Activated CD4-positive, alpha-beta T cell treated with anti-CD3 and anti-CD28 coated beads, Interleukin-2, amount 50 U/mL, for 16 hours (primary cell): ENCODE data around the gene THEM4.
"Not testable (repeated sequence)": the region's sequence is repeated elsewhere in the genome, so short reads cannot be mapped to it uniquely, and the experiment has no call there.

Experiments used
- DNase-seq: peaks from one replicate; pipeline ENCODE4 v3.0.0-alpha.2; 2020

The THEM4 gene

DNA sequence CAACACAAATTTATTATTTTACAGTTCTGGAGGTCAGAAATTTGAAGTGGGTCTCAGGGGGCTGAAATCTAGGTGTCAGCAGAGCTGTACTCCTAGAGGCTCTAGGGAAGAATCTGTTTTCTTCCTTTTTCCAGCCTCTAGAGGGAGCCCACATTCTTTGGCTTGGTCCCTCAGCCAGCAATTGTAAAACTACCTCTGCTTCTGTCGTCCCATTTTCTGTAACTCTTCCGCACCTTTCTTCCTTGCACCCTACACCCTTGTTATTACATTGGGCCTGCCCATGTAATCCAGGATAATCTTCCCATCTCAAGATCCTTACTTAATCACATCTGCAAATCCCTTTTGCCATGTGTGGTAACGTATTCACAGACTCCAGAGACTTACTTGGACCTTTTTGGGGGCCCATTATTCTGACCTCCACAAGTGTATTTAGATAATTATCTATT is 24.8 kb upstream of the THEM4 start:
- DNase-seq, result peak; percentile 77

DNA sequence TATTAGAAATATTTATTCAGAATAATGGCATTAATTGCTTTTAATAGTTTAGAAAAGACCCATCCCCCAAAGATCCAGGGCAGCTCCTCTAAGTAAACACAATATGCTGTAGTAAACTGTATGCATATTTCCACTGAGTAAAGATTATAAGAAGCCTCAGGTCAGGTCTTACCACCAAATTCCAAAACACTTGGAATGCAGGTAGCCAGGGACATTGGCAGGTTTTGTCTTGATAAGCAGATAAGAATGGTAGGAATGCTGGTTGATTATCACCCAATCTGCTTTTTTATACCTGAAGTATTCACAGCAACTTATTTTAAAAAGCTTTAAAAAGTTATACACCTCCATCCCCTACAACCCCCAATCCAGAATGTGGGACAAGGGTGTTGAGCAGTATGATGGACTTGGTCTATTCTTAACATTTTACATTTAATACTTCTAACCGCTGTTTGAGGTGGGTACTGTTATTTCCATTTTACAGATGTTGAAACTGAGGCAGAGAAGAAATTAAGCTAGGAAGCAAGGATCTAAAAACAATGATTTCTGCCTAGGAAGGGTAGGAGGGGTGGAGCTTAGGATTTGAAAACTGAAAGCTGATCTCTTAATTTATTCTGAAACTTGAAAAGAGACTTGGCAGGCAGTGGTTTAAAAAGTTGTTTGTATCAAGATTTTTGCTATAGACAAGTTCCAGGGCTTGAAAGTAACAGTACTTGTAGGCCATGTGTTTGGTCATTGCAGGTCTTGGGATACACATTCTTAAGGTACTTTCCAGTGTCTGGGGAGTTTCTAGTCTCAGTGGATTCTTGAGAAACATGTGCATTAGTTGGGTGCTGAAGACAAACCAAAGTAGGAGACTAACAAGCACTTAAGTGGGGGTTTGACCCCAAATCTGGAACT is 15.6 kb upstream of the THEM4 start:
- DNase-seq, result no peak

DNA sequence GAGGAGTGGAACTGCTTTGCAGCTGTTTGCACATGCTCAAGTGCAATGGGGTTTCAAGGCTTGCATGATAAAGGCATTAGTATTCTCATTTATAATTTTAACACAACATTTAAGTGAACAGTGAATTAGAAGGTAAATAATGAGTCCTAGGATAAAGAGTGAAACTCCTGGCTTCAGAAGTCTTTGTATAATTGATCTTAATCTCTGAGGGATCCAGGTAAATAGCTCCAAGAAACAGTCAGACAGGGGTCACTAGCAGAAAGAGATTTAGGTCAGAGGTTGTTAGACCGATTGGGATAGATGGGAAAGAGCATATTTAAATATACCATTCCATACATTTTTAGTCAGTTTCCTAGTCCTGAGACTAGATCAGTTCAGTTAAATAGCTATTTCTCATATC is 14.1 kb upstream of the THEM4 start:
- no peak for DNase-seq

- no peak for DNase-seq
Measured at GRCh38 chr1:151920149-151920548, 10.8 kb upstream of the THEM4 start.

GRCh38 chr1:151918819-151919610 is 9.7 kb upstream of the THEM4 start:
- DNase-seq, result no peak

DNA sequence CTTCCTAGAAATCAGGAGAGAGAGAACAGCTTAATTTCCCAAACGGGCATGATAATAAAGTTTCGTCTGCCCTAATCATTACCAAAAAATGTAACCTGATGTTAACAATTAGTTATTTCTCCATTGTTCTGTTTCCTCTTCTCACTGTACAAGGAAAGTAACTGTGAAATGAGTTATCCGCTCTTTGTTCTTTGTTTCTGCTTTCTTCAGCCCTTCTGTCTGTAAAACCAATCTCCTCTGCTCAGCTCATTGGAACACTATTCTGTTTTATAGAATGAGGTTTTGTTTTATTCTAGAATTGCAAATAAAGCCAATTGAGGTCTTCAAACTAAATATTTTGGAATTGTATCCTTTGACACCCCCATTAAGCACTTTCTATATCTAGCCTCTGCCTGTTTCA is 8.8 kb upstream of the THEM4 start:
- no peak for DNase-seq

DNA sequence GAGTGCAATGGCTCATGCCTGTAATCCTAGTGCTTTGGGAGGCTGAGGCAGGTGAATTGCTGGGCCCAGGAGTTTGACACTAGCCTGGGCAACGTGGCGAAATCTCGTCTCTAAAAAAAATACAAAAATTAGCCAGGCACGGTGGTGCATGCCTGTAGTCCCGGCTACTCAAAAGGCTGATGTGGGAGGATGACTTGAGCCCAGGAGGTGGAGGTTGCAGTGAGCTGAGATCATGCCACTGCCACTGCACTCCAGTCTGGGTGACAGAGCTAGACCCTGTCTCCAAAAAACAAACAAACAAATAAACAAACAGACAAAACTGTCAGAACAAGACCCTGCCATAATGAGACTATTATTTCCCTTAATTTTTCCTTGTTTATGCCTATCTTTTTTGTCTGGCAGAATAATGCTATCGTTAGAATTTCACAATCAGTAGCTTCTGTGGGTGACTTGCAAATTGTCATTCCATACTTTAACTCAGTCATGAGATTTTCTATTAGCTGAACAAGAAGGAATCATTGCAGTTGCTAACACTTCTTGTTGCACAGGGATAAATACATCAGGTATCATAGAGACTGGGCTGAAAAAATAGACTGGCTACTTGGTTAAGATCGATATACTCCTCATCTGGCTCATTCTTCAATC is 7.5 kb upstream of the THEM4 start:
- no peak for DNase-seq

DNA sequence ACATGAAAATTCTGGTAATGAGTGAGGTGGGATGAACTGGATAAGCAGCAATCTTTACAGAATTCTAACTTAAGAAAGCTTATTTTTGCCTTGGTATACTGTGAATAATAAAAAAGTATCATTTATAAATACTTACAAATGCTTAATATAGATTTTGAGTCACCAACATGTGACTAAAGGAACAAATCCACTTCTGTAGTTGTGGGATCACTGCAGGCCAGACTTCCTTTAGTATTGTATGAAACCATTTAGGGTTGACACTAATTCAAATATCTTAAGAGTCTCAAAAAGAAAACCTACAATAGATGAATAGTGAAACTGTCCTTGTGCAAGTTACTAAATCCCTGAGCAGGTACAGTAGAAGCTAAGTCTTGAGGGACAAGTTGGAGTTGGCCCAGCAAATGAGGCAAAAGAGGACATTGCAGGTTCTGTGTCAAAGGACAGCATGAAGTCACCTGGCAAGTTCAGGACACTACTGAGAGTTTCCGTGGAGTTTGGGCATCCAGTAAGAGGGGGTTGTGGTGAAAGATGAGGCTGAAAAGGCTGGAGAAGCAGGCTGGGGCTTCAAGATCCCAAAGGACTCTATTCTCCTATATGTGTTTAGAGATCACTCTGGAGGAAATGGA is 5.9 kb upstream of the THEM4 start:
- DNase-seq, result no peak

GRCh38 chr1:151914076-151914475 is 4.8 kb upstream of the THEM4 start:
- DNase-seq, result no peak

DNA sequence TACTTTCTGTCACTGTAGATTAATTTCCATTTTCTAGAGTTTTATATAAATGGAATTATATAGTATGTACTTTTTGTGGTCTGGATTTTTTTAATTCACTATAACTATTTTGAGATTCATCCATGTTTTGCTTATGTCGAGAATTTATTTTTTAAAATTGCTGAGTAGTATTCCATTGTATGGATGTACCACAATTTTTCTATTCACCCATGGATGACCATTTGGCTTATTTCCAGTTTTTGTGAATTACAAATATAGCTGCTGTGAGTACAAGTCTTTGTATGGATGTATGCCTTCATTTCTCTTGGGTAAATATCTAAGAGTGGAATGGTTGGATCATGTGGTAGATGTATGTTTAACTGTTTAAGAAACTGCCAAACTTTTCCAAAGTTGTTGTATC is 3.7 kb upstream of the THEM4 start:
- no peak for DNase-seq

DNA sequence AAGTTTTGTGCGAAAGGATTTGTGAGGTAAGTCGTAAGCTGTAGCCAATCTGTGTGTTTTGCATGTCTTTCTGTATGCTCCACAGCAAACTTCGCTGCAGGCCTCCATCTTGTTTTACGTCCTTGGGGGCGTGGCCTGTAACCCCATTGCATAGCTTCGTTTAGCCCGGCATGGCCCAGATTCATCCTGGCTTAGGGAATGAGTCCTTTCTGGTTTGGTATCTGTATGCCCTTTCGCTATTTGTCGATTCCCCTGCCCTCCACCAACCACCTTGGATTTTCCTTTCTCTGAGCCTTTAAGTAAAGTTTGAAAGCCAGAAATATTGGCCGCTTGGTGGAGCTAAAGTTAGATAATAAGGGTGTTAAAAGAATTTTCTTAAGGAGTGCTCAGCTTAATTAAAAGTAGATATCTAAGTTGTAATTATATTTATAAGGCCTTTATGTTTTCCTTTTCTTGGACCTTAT is 1.1 kb downstream of the THEM4 start:
- peak; percentile 18 for DNase-seq

- peak; percentile 28 for DNase-seq
Measured at GRCh38 chr1:151907363-151908139, 1.8 kb downstream of the THEM4 start.

DNA sequence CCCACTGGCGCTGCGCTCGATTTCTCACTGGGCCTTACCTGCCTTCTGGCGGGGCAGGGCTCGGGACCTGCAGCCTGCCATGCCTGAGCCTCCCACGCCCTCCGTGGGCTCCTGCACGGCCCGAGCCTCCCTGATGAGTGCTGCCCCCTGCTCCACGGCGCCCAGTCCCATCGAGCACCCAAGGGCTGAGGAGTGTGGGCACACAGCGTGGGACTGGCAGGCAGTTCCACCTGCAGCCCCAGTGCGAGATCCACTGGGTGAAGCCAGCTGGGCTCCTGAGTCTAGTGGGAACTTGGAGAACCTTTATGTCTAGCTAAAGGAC is 3.0 kb downstream of the THEM4 start:
- DNase-seq, result not testable (repeated sequence)

GRCh38 chr1:151905443-151906323 is 3.6 kb downstream of the THEM4 start:
- DNase-seq, result peak; percentile 51

DNA sequence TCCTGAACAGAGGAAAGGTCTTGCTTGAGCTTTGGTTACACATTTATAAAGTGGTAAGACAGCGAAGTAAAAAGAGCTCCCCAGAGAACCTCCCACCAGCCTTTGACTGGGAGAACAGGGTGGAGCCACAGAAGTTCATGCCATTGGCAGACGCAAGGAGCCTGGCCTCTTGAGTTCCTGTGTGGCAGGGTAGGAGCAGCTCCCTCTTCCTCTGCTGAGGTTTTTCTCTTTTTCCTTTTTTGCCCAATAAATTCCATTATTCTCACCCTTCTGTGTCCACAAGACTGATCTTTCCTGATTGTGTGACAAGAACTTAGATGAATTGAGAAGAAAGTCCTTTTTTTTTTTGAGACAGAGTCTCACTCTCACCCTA is 4.3 kb downstream of the THEM4 start:
- peak; percentile 74 for DNase-seq

DNA sequence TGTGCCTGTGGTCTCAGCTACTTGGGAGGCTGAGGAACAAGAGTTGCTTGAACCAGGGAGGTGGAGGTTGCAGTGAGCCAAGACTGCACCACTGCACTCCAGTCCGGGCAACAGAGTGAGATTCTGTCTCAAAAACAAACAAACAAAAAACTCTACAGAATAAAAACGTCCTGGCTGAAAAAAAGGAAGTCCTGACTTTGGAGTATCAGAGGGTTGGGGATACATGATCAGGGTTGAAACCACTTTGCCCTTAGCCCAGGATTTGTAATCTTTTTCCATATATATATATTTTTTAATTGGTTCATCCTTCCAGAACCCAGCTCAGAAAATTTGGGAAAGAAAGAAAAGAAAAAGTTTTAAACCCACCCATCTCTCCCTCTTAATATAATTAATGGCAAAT is 6.5 kb downstream of the THEM4 start:
- DNase-seq, result no peak

DNA sequence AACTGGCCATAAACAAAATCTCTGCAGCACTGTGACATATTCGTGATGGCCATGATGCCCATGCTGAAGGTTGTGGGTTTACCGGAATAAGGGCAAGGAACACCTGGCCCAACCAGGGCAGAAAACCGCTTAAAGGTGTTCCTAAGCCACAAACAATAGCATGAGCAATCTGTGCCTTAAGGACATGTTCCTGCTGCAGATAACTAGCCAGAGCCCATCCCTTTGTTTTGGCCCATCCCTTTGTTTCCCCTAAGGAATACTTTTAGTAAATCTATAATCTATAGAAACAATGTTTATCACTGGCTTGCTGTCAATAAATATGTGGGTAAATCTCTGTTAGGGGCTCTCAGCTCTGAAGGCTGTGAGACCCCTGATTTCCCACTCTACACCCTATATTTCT is 8.5 kb downstream of the THEM4 start:
- not testable (repeated sequence) for DNase-seq

GRCh38 chr1:151898519-151898991 is 10.8 kb downstream of the THEM4 start:
- peak; percentile 71 for DNase-seq

- DNase-seq, result no peak
Measured at GRCh38 chr1:151897991-151898431, 11.3 kb downstream of the THEM4 start.

GRCh38 chr1:151893176-151893924 is 16.0 kb downstream of the THEM4 start:
- no peak for DNase-seq
